Heart left ventricle (tissue), 16 donors: ENCODE measurements around the gene XPA. TPM values are rescaled to one million over a fixed set of nuclear protein-coding genes. Genes with fewer than 3 reads are reported as not detected.

Experiments used
- ATAC-seq, 4 donors: fragments of 200-7000 bp; cut with Tn5 transposase; one replicate each; pipeline ENCODE4 v1.9.1; 2020 to 2022; ENCODE audit warnings: moderate library complexity in 4 of 4, mild to moderate bottlenecking in 3 of 4, moderate number of reproducible peaks in 1 of 4
- DNase-seq, 5 donors: peaks; one replicate each; pipeline ENCODE4 v3.0.0-alpha.2; 2020
- H3K27ac ChIP-seq, 12 donors: fragments of 200-600 bp; sonication (generic) in 4 of 12; one replicate each; pipeline versions ENCODE4 v1.5.0 to v1.8.0; 2016 to 2022; ENCODE audit warnings: mild to moderate bottlenecking in 2 of 12
- H3K27me3 ChIP-seq, 9 donors: fragments of 200-600 bp; sonication (generic) in 2 of 9; one replicate each; pipeline versions ENCODE4 v1.5.1 to v1.8.0; 2016 to 2022; ENCODE audit warnings: mild to moderate bottlenecking in 3 of 9
- H3K36me3 ChIP-seq, 9 donors: fragments of 200-600 bp; sonication (generic) in 2 of 9; one replicate each; pipeline versions ENCODE4 v1.5.0 to v1.8.0; 2018 to 2022; ENCODE audit warnings: mild to moderate bottlenecking in 2 of 9
- H3K4me1 ChIP-seq, 12 donors: fragments of 200-600 bp; sonication (generic) in 4 of 12; one replicate each; pipeline versions ENCODE4 v1.5.0 to v1.8.0; 2016 to 2022; ENCODE audit warnings: mild to moderate bottlenecking in 3 of 12
- H3K4me3 ChIP-seq, 12 donors: fragments of 200-600 bp; sonication (generic) in 4 of 12; one replicate each; pipeline versions ENCODE4 v1.5.0 to v1.8.0; 2017 to 2022; ENCODE audit warnings: mild to moderate bottlenecking in 9 of 12, moderate library complexity in 4 of 12
- H3K9me3 ChIP-seq, 12 donors: fragments of 200-600 bp; sonication (generic) in 4 of 12; one replicate each; pipeline versions ENCODE4 v1.5.0 to v1.8.0; 2016 to 2022; ENCODE audit warnings: mild to moderate bottlenecking in 1 of 12
- POLR2A ChIP-seq, 2 donors: fragments of 450-650 bp; IDR thresholded peaks; one replicate each; pipeline ENCODE4 v1.6.1; 2017; ENCODE audit warnings: antibody characterized with exemption in 2 of 2, mild to moderate bottlenecking in 2 of 2, moderate library complexity in 2 of 2
- WGBS, 4 donors: extraction: QIAGEN DNeasy Blood & Tissue Kit in 2 of 4; methylation state at CpG; one replicate each; pipeline versions ENCODE4 v1.1.5 to v1.1.7; 2013 to 2018; 5-methylcytosine and 5-hydroxymethylcytosine counted together
- intact Hi-C, 10 donors: fragments of 100-400 bp; cut with DNase I; formaldehyde crosslinking; loops; one replicate each; pipeline versions ENCODE4 v1.11.1 to v1.14.2; 2022
- polyA plus RNA-seq, 2 donors: library from polyadenylated mRNA; stranded (reverse); fragments of 200-250 nt; gene quantifications; one replicate each; pipeline ENCODE4 v1.2.3, GENCODE V29; 2013
- total RNA-seq, 9 donors: library from RNA; depleted of rRNA in 2 of 9; stranded (reverse); fragments of >200 nt in 2 of 9; fragmentation: NEBNext Ultra II Directional in 3 of 9; extraction: Animal tissue kit (Norgen Biotek cat#: 25700) in 3 of 9; gene quantifications; one replicate each; pipeline versions ENCODE4 v1.1.0 to v1.2.4, GENCODE V29; 2016 to 2023
- TF ChIP-seq, protein P1 (sequence below), 12 donors: fragments of 200-600 bp; sonication (generic) in 4 of 12; IDR thresholded peaks; one replicate each; pipeline versions ENCODE4 v1.5.0 to v1.8.0; 2018 to 2022; ENCODE audit warnings: antibody characterized with exemption in 12 of 12, mild to moderate bottlenecking in 5 of 12
- donor health status: ischemic (EF 13 %, LVEDD 7.1; RV severe dilation, severe dysfunction).
- donor health status: healthy with polysubstance abuse.
- donor health status: DM: no; HTN: yes; CAD: no.
- donor health status: DM: no; HTN: no; CAD: no.
- donor health status: ischemic (EF 25% LVEDD 6.9; RV normal size, moderate dysfunction).
- donor health status: ischemic (EF 25% LVEDD 5.7; RV mildly dilated, moderate dysfunction).
- donor health status: healthy.
- donor health status: DM: yes; HTN: yes; CAD: no.
- donor health status: ischemic (EF 35%, LVEDD 5.7; RV mildly dilated, moderate dysfunction).
- donor health status: nonischemic (EF 11% LVEDD 7.7; RV severe dilation, severe dysfunction).
- donor health status: DM: yes; HTN: yes; CAD: no.
- donor health status: PGD.
- donor health status: ischemic (EF 29% LVEDD 5.4; RV normal size, mild dysfunction).
- donor health status: nonischemic (EF 23%, LVEDD 6.1; RV moderate dilation, normal function).

XPA gene
- total and polyA plus RNA-seq, 11 donors = 4.0 to 12.1 (median 9.0) TPM

GRCh38 chr9:97706246-97706645 lies 9.1 kb upstream of the XPA start:
- peaks cover 0 to 7% (median 0%) of the 10 kb centered on the region in 12 donors for H3K4me1 ChIP-seq
- no peak for DNase-seq
- WGBS, 4 donors = 82 to 85% (median 83%) methylated on average over 2 of the region's 2 CpGs
- H3K36me3 ChIP-seq = no peaks in the 10 kb centered on the region
- ATAC-seq = no peak
- H3K9me3 ChIP-seq = no peaks in the 10 kb centered on the region
- intact Hi-C loops = loop anchor here in 2 of 10 donors (10.0 kb wide), 2 partner anchors 241 to 549 kb away; partner anchors contain the start of gene TBC1D2 (in 1 of the 2)
- no peak overlapping the region for H3K4me3 ChIP-seq
- no peak overlapping the region for H3K27ac ChIP-seq
- TF ChIP-seq POLR2A (IDR thresholded peaks at IDR 0.05) = no peak
- H3K27me3 ChIP-seq = peaks cover 0 to 28% (median 2%) of the 10 kb centered on the region in 9 donors

- DNase-seq (no peak), ATAC-seq (no peak)
- H3K27ac ChIP-seq = no peak overlapping the region
- no peaks in the 10 kb centered on the region for H3K36me3 ChIP-seq
- intact Hi-C loops = loop anchor here in 2 of 10 donors (10.0 kb wide), 2 partner anchors 241 to 549 kb away; partner anchors contain the start of gene TBC1D2 (in 1 of the 2)
- TF ChIP-seq, protein P1, sequence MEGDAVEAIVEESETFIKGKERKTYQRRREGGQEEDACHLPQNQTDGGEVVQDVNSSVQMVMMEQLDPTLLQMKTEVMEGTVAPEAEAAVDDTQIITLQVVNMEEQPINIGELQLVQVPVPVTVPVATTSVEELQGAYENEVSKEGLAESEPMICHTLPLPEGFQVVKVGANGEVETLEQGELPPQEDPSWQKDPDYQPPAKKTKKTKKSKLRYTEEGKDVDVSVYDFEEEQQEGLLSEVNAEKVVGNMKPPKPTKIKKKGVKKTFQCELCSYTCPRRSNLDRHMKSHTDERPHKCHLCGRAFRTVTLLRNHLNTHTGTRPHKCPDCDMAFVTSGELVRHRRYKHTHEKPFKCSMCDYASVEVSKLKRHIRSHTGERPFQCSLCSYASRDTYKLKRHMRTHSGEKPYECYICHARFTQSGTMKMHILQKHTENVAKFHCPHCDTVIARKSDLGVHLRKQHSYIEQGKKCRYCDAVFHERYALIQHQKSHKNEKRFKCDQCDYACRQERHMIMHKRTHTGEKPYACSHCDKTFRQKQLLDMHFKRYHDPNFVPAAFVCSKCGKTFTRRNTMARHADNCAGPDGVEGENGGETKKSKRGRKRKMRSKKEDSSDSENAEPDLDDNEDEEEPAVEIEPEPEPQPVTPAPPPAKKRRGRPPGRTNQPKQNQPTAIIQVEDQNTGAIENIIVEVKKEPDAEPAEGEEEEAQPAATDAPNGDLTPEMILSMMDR (IDR thresholded peaks at IDR 0.05) = no peak
- TF ChIP-seq POLR2A (IDR thresholded peaks at IDR 0.05) = no peak
- WGBS, 4 donors = 57 to 70% (median 67%) methylated on average over 3 of the region's 3 CpGs
- peaks cover 0 to 23% (median 0%) of the 10 kb centered on the region in 9 donors for H3K27me3 ChIP-seq
- no peak overlapping the region for H3K4me3 ChIP-seq
- no peaks in the 10 kb centered on the region for H3K9me3 ChIP-seq
- peaks cover 0 to 7% (median 0%) of the 10 kb centered on the region in 12 donors for H3K4me1 ChIP-seq
These were observed 8.3 kb upstream of the XPA start for GRCh38 chr9:97705354-97705950.

GRCh38 chr9:97704851-97705250 lies 7.7 kb upstream of the XPA start:
- H3K4me1 ChIP-seq = peaks cover 0 to 7% (median 0%) of the 10 kb centered on the region in 12 donors
- H3K27me3 ChIP-seq = peaks cover 0 to 23% (median 0%) of the 10 kb centered on the region in 9 donors
- H3K36me3 ChIP-seq = no peaks in the 10 kb centered on the region
- DNase-seq (no peak), ATAC-seq (no peak)
- H3K27ac ChIP-seq = no peak overlapping the region
- WGBS, 4 donors = 85 to 92% (median 88%) methylated on average over 4 of the region's 4 CpGs
- H3K9me3 ChIP-seq = no peaks in the 10 kb centered on the region
- TF ChIP-seq POLR2A (IDR thresholded peaks at IDR 0.05) = no peak
- TF ChIP-seq, protein P1 (IDR thresholded peaks at IDR 0.05) = no peak
- intact Hi-C loops = loop anchor here in 2 of 10 donors (10.0 kb wide), 2 partner anchors 240 to 550 kb away; partner anchors contain the start of gene TBC1D2 (in 1 of the 2)
- H3K4me3 ChIP-seq = no peak overlapping the region

DNA sequence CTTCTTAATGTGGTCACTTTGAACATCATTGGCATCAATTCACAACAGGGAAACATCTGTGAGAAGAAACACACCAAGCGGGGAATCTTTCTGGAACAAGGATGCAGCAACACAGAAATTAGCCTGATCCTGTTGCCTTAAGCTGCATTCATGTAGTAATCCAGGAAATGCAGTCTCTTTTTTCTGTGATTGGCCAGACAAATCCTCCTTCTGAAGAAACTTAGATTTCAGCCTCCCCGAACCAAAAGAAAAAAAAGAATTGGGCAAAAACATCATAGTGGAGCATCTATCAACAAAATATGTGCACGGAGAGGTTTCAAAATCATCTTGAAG lies 7.2 kb upstream of the XPA start:
- no peak for DNase-seq
- Histone ChIP-seq H3K4me3 (no peak overlapping the region), H3K4me1 (peaks cover 0 to 7% (median 0%) of the 10 kb centered on the region in 12 donors), H3K36me3 (no peaks in the 10 kb centered on the region), H3K27ac (no peak overlapping the region), H3K9me3 (no peaks in the 10 kb centered on the region), H3K27me3 (peaks cover 0 to 23% (median 0%) of the 10 kb centered on the region in 9 donors)
- 69 to 77% (median 72%) methylated on average over 3 of the region's 3 CpGs for WGBS, 4 donors
- intact Hi-C loops = loop anchor here in 2 of 10 donors (10.0 kb wide), 2 partner anchors 240 to 550 kb away; partner anchors contain the start of gene TBC1D2 (in 1 of the 2)
- TF ChIP-seq POLR2A (IDR thresholded peaks at IDR 0.05) = no peak
- TF ChIP-seq, protein P1 (IDR thresholded peaks at IDR 0.05) = no peak
- no peak for ATAC-seq
